Amygdala (tissue), 56 donors: ENCODE data around the gene ZNF177.

Experiments used
- DNase-seq, 56 donors: peaks; one replicate each; lab custom pipeline; 2025; lab: John Stamatoyannopoulos, UW

ZNF177 gene

GRCh38 chr19:9413240-9413954, 50.6 kb downstream of the ZNF177 start:
- no peak for DNase-seq

DNA sequence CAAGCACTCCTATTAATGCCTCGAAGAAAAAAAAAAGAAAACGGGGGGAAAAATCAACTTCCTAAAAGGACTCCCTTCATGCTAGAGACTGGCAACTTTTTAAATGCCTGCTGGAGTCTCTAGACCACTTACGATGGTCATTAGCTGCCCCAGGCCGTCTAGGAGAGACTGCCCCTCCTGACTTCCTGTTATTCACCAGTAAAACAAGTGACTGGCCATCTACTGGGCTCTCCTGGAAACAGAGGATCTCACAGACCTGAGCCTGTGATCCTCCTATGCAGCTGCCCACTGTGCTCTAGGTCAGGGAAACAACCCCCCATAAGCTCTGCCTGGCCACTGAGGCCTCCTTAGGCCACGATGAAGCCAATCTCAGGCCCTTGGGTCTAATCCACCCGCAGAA, 65.1 kb downstream of the ZNF177 start:
- DNase-seq: no peak

- DNase-seq: no peak
Measured at GRCh38 chr19:9430444-9430843, 67.6 kb downstream of the ZNF177 start.

DNA sequence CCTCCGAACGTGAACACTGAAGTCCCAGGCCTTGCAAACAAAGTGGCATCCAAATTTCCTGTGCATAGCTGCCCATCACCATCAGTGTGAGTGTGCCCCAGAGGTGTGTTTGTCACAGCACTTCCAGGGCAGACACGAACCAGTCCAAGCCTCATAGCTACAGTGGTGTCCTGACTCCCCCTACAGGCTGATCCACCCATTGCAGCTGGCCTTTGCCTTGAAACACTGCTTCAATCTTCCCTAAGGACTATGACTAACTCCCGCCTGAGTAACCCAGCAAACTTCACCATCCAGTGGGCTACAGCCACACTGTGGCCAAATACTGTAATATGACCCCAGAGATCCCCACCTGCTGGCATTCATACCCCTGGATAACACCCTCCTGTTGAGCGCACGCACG, 68.7 kb downstream of the ZNF177 start:
- peak in 5 of 56 donors; percentile 0 to 6 (median 3) for DNase-seq
